ENCODE results near the gene PRR13. TPM values are rescaled to one million over a fixed set of nuclear protein-coding genes. Genes with fewer than 3 reads are reported as not detected.

Gene PRR13
- total and polyA plus RNA-seq, 9 of the 15 experiments (the other 6 are each of a cell fraction or from before 2014, with no cell fraction given) = 117 to 835 (median 285) TPM

DNA sequence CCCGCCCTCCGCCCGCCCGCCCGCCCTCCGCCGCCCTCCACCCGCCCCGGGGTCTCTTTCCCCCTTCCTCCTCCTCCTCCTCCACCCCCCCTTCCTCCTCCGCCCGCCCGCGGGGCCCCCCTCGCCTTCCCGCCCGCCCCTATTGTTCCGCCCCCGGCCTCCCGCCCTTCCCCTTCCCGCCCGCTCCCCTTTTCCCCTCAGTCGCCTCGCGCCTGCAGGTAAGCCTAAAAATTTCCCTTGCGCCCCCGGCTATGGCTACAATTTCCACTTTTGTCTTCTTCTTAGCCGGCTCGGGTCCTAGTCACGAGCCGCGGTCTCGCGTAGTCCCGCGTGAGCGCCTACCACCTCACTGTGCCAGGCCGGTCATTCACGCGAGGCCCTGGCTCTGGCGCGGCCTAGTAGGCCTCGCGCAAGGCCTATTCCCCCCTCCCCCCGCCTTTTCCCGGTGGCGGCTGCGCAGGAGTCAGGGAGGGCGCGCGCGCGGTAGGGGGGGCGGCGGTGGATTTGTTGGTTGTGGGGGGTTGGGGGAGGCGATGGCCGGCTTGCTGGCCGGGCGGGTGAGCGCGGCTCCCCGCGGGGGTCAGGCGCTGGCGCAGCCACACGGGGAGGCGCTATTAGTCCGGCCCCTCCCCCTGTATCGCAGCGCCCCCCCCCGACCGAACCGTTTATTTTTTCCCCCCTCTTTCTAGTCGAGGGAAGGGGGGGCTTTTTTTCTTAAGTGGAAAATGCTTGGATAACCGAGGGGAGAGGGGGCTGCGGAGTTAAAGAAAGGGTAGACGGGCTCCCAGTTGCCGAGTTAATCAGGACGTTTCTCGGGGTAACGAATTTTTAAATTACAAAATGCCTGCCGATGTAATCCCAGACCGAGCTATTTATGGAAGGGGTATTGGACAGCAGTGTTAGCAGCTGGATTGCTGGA lies 10.9 kb downstream of the PRR13 start (continued):
- no peak for TF ChIP-seq CBX5 (IDR thresholded peaks at IDR 0.05; ENCODE audit: borderline replicate concordance, low read depth)
- no peak; the same call in 1 of the 2 replicates for TF ChIP-seq L3MBTL2 (IDR thresholded peaks at IDR 0.05)
- peak; percentile 17; the same call in 1 of the 2 replicates for TF ChIP-seq NFIC (IDR thresholded peaks at IDR 0.05)
- TF ChIP-seq, protein P1, sequence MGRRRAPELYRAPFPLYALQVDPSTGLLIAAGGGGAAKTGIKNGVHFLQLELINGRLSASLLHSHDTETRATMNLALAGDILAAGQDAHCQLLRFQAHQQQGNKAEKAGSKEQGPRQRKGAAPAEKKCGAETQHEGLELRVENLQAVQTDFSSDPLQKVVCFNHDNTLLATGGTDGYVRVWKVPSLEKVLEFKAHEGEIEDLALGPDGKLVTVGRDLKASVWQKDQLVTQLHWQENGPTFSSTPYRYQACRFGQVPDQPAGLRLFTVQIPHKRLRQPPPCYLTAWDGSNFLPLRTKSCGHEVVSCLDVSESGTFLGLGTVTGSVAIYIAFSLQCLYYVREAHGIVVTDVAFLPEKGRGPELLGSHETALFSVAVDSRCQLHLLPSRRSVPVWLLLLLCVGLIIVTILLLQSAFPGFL (CRISPR knock-in tag; IDR thresholded peaks at IDR 0.05) = no peak
- no peak for TF ChIP-seq ZBTB8A (IDR thresholded peaks at IDR 0.05; ENCODE audit: partially characterized antibody)
- no peak for TF ChIP-seq SMARCC2 (IDR thresholded peaks at IDR 0.05; ENCODE audit: low read depth)
- TF ChIP-seq, protein P2, sequence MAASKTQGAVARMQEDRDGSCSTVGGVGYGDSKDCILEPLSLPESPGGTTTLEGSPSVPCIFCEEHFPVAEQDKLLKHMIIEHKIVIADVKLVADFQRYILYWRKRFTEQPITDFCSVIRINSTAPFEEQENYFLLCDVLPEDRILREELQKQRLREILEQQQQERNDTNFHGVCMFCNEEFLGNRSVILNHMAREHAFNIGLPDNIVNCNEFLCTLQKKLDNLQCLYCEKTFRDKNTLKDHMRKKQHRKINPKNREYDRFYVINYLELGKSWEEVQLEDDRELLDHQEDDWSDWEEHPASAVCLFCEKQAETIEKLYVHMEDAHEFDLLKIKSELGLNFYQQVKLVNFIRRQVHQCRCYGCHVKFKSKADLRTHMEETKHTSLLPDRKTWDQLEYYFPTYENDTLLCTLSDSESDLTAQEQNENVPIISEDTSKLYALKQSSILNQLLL (CRISPR knock-in tag; IDR thresholded peaks at IDR 0.05; ENCODE audit: borderline replicate concordance) = no peak
- TF ChIP-seq TFAM (CRISPR knock-in tag; conservative IDR thresholded peaks at IDR 0.05) = no peak
- TF ChIP-seq, protein P3, sequence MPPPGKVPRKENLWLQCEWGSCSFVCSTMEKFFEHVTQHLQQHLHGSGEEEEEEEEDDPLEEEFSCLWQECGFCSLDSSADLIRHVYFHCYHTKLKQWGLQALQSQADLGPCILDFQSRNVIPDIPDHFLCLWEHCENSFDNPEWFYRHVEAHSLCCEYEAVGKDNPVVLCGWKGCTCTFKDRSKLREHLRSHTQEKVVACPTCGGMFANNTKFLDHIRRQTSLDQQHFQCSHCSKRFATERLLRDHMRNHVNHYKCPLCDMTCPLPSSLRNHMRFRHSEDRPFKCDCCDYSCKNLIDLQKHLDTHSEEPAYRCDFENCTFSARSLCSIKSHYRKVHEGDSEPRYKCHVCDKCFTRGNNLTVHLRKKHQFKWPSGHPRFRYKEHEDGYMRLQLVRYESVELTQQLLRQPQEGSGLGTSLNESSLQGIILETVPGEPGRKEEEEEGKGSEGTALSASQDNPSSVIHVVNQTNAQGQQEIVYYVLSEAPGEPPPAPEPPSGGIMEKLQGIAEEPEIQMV (tag; conservative IDR thresholded peaks at IDR 0.05; ENCODE audit: low read depth) = no peak
- no peak for TF ChIP-seq ZC3H8 (IDR thresholded peaks at IDR 0.05)
- no peak for TF ChIP-seq ZFP1 (CRISPR knock-in tag; IDR thresholded peaks at IDR 0.05)
- no peak for TF ChIP-seq POU5F1 (IDR thresholded peaks at IDR 0.05; ENCODE audit: borderline replicate concordance, low read depth, low read length, partially characterized antibody)
- no peak for TF ChIP-seq ZNF778 (CRISPR knock-in tag; IDR thresholded peaks at IDR 0.05)
- no peak for TF ChIP-seq ZNF551 (CRISPR knock-in tag; IDR thresholded peaks at IDR 0.05)
- 0 out of 2 replicates have a peak, but pooled peaks have one; percentile 62 for TF ChIP-seq TGIF2 (CRISPR knock-in tag; IDR thresholded peaks at IDR 0.05)
- no peak for TF ChIP-seq RBM34 (IDR thresholded peaks at IDR 0.05; ENCODE audit: borderline replicate concordance, insufficient read depth, low read length)
- TF ChIP-seq, protein P4, sequence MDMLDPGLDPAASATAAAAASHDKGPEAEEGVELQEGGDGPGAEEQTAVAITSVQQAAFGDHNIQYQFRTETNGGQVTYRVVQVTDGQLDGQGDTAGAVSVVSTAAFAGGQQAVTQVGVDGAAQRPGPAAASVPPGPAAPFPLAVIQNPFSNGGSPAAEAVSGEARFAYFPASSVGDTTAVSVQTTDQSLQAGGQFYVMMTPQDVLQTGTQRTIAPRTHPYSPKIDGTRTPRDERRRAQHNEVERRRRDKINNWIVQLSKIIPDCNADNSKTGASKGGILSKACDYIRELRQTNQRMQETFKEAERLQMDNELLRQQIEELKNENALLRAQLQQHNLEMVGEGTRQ (CRISPR knock-in tag; IDR thresholded peaks at IDR 0.05) = no peak
- no peak for TF ChIP-seq BACH1 (tag; IDR thresholded peaks at IDR 0.05)
- peak; percentile 23; the same call in 1 of the 2 replicates for TF ChIP-seq ZNF583 (CRISPR knock-in tag; IDR thresholded peaks at IDR 0.05)
- TF ChIP-seq KHSRP (IDR thresholded peaks at IDR 0.05) = no peak
- TF ChIP-seq, protein P5, sequence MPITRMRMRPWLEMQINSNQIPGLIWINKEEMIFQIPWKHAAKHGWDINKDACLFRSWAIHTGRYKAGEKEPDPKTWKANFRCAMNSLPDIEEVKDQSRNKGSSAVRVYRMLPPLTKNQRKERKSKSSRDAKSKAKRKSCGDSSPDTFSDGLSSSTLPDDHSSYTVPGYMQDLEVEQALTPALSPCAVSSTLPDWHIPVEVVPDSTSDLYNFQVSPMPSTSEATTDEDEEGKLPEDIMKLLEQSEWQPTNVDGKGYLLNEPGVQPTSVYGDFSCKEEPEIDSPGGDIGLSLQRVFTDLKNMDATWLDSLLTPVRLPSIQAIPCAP (CRISPR knock-in tag; IDR thresholded peaks at IDR 0.05; ENCODE audit: borderline replicate concordance) = no peak
- no peak for TF ChIP-seq NFATC3 (IDR thresholded peaks at IDR 0.05)

Data from K562 (cell line).